ENCODE measurements around the gene GALNT17.

Gene GALNT17

DNA sequence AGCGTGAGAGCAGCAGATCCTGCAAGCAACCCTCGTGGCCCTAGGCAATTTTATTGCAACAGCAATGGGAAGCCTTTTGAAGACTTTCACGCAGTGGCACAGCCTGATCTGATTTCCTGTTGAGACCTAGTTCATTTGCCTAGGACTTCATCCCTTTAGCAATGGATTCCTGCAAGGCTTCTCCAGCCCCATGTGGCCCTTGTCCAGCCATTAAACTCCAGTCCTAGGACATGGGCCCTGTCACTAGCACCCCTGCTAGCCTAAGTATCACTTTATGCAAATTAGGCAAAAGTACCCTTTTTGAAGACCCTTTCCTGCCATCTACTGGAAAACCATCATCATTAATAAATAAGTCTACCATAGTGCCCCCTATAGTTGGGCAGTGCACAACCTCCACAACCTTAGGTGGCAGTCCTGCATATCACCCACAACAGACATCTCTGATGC, 379.4 kb downstream of the GALNT17 start:
- no peak for DNase-seq

DNA sequence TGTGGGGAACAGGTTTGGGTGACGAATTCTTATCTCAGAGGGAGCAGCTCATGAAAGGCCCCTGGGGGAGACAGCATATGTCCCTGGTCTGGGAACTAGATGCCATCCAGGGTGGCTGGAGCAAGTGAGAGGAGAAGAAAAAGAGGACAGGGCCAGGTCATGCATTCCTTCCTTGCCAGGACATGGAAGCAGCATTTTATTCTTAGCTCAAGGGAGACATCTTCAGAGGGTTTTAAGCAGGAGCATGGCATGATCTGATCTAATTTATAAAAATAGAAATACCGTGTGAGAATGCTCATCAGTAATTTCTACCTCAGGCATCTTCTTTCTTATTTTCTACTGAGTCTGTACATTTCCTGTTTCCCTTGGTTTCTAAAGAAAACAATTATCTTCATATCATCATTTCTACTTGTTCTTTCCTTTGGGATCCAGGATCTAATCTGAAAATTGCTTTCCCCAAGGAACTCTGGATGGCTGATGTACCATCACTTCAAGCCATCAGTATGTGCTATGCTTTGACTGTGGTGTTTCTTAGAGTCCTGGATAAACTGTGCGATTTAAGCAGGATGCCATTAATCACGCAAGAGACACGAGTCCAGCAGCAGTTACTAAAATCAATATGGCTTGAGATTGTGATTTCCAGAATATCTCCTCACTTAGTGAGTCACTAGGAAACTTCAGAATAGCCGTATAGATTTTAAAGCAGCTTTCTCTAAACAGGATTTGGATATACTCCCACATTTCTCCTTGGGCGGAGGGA, 386.2 kb downstream of the GALNT17 start:
- DNase-seq: no peak

- no peak for DNase-seq
Observed at GRCh38 chr7:71518880-71519279, 386.9 kb downstream of the GALNT17 start.

DNA sequence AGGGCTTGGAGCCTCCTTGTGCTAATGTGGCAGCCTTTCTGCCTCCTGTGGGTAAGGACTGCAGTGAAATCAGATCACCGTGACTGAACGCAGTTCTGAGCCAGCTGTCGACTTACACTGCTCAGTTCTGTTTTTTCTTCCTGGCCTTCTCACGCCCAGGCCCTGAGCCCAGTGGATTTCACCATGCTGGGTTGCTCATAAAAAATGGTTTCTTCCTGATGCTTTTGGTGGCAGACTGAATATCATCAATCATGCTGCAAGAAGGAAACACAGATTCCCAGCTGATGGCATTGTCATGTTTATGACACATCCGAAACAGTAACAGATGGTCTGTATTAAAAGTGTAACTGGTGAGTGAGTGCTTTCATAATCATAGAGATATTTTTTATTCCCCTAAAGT, 389.6 kb downstream of the GALNT17 start:
- no peak for DNase-seq

DNA sequence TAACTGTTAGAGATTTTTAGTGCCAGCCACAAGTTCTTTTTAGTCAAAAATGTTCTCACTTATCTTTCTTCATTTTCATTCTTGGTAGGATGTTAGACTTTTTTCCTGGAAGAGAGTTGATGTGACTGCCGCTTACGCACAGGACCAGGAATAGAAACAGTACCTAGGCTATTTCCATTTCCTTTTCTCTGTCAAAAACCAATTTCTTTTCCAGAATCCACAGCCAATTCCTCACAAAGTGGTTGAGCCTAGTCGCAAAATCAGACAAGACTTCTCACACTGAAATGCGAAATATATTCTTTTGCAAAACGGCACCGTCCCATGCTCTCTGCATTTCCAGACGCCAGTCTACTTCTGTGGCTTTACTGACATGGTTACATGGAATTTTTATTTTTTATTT, 394.2 kb downstream of the GALNT17 start:
- DNase-seq: no peak

- no peak for DNase-seq
Observed at GRCh38 chr7:71527213-71527612, 395.3 kb downstream of the GALNT17 start.

DNA sequence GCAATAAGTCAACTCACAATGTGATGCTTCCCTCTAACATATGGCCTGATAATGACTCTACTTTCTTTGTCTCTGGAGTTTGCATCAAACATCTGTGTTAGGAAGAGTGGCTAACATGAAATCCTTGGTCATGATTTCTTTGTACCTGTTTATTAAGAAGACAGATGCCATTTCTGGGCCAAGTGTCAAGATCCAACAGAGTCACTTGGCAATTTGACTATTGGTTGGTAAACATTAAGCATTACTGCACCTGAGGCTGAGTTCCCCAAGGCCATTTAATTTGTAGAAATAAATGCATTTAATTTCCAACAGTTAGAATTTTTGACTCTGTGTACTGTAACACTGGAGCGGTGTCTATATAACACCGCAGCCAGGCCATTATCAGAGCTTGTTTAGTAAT, 403.7 kb downstream of the GALNT17 start:
- DNase-seq: no peak

DNA sequence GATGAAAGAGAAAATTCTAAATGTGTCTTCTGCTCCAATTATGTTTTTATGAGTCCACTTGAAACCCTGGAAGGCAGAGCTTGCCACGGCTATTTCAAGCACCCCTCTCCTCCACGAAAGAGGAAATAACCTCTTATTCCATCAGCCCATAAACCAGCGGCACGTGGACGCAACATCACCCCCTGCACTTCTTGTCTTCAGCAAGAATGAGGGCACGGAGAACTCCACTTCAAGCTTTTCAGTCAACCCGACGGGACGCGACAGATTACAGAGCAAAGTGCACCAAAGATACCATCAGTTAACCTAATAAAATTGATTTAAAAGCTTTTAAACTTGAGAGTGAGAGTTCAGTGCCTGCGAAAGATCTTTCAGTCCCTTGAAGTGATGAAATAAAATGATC, 406.3 kb downstream of the GALNT17 start:
- no peak for DNase-seq

- no peak for DNase-seq
Observed at GRCh38 chr7:71539615-71540014, 407.7 kb downstream of the GALNT17 start.

- DNase-seq: no peak
Observed at GRCh38 chr7:71541707-71542353, 409.9 kb downstream of the GALNT17 start.

GRCh38 chr7:71543396-71543795, 411.5 kb downstream of the GALNT17 start:
- no peak for DNase-seq

- DNase-seq: no peak
Observed at GRCh38 chr7:71544816-71545215, 412.9 kb downstream of the GALNT17 start.

DNA sequence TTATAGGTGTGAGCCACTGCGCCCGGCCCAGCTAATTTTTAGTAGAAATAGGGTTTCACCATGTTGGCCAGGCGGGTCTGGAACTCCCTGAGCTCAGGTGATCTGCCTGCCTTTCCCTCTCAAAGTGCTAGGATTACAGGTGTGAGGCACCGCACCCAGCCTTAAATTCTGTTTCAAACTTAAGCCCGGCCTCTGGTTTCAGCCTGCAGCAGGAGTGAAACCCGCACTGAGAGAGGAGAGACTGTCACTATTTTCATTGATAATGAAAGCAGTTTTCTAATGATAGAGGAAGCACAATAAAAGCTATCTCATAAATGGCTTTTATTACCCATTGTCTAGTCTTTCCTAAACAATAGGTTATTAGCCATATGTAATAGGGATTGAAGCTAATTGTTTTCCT, 415.5 kb downstream of the GALNT17 start:
- DNase-seq: no peak

GRCh38 chr7:71548746-71549145, 416.8 kb downstream of the GALNT17 start:
- no peak for DNase-seq

GRCh38 chr7:71553306-71553705, 421.4 kb downstream of the GALNT17 start:
- no peak for DNase-seq

- no peak for DNase-seq
Observed at GRCh38 chr7:71555758-71556157, 423.8 kb downstream of the GALNT17 start.

DNA sequence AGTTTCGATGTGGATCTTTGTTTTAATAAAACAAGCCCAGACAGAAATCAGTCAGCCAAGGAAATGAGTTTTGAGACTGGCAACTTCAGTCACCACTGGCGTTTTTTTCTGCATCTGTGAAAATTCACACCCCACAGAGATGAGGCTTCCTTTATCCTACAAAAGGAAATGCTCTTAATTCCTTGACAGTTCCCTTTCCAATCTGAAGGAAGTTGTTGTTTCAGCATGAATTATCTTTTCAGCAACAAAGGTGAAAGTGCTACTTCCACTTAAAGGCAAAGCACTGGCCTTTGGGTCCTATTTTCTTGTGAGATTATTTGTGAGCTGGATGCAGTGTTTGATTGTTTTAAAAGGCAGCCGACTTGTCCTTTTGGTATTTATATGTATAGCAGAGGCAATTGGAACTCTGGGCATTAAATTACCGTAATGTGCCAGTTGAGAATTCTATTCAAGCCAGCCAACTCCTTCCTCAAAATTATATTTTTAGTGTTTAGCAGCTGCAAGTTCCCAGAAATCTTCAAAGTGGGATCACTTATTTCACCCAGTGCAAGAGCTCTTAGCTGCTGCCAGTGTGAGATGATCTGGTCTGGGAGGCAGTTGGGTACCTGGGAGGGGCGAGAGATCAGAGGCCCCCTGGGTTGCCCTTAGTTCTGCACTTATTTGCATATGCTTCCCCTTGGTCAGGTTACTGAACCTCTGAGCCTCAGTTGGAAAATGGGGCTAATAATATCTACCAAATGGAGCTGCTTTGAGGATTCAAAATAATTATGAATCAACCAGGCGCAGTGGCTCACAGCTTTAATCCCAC, 427.1 kb downstream of the GALNT17 start:
- DNase-seq: no peak

DNA sequence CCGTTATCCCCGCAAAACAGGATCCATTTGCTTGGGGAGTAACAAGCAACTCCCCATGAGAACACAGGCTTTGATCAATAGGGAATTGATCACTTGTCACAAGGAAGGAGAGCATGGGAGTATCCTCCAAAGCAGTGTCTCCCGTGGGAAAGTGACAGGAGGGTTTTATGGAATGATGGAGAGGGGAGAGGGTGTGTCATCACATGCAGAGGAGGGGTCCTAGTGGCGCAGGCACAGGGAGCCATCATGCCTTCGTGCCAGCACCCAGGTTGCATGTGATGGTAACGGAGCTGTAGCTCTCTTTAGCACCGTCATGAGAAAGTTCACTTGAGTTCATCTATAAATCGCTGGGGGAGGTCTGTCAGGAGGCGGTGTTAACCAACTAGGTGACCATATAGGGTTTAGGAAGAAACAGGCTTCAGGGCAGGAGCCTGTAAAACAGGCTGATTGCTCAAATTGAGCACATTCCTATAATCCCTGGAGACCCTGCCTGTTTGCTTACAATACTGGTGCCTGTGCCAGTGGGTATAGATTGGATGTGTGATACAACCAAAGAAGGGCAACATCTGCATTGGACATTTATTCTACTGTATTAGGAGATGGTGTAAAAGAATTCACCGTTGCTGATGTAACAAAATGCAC, 428.5 kb downstream of the GALNT17 start:
- DNase-seq: no peak

GRCh38 chr7:71563276-71563675, 431.3 kb downstream of the GALNT17 start:
- DNase-seq: no peak

- DNase-seq: no peak
Observed at GRCh38 chr7:71566376-71566775, 434.4 kb downstream of the GALNT17 start.

- DNase-seq: no peak
Observed at GRCh38 chr7:71566991-71567390, 435.0 kb downstream of the GALNT17 start.

DNA sequence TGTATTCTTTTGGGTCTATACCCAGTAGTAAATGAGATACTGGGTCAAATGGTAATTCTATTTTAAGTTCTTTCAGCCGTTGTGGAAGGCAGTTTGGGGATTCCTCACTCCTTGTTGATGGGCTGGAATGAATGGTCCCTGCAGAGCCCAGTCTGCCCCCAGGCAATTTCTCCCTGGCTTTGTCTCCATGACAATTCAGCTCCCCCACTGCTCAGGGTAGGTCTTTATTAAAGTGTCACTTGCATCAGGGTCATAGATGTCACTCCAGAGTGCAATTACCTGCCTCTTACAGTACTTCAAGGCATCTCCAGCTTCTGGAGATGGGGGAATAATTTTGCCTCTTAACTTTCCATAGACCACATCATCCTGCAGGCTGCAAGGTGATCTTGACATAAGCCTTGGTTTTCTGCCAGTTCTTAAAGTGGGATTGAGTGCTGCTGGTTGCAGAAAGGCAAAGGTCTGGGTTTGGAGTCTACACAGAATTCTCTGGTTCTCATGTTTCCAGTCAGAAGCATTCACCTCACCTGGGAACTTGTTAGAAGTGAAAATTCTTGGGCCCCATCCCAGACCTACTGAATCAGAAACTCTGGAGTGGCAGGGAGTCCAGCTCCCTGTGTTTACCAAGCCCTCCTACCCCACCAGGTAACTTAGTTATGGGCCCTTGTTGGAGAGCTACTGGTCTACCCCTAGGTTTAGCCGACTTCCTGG, 442.4 kb downstream of the GALNT17 start:
- DNase-seq: no peak

- no peak for DNase-seq
Observed at GRCh38 chr7:71580027-71580426, 448.1 kb downstream of the GALNT17 start.

Measured in NCI-H226 (cell line).